ENCODE data around the gene HES2. TPM values are rescaled to one million over a fixed set of nuclear protein-coding genes. Genes with fewer than 3 reads are reported as not detected.
A peak's percentile ranks its signal among the peaks of the same experiment; 100 is the strongest.
"Not testable (repeated sequence)": the region's sequence is repeated elsewhere in the genome, so short reads cannot be mapped to it uniquely, and the experiment has no call there.

HES2 gene
- total and polyA plus RNA-seq, 11 donors, result 0.04 to 0.14 (median 0.12) TPM; not detected in 8

DNA sequence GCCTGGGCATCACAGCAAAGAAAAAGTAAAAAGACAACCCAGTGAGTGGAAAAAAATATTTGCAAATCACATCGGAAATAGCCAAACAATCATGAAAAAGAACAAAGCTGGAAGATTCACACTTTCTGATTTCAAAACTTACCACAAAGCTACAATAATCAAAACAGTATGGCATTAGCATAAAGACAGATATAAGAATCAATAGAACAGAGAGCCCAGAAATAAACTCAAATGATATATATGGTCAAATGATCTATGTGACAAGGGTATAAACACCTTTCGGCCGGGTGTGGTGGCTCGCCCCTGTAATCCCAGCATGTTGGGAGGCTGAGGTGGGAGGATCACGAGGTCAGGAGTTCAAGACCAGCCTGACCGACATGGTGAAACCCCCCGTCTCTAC, 39.7 kb downstream of the HES2 start:
- Histone ChIP-seq H3K36me3 (no peaks in the 10 kb centered on the region), H3K27me3 (no peaks in the 10 kb centered on the region), H3K9me3 (peaks cover 0 to 12% (median 0%) of the 10 kb centered on the region in 12 donors), H3K4me3 (no peak overlapping the region), H3K4me1 (peaks cover 0 to 3% (median 0%) of the 10 kb centered on the region in 12 donors), H3K27ac (no peak overlapping the region)
- 92 to 97% (median 96%) methylated on average over 7 of the region's 7 CpGs for WGBS, 4 donors
- no peak for ATAC-seq
- intact Hi-C loops (cut with DNase I), result no loop called here
- no peak for TF ChIP-seq POLR2A (IDR thresholded peaks at IDR 0.05)
- TF ChIP-seq, protein P1, sequence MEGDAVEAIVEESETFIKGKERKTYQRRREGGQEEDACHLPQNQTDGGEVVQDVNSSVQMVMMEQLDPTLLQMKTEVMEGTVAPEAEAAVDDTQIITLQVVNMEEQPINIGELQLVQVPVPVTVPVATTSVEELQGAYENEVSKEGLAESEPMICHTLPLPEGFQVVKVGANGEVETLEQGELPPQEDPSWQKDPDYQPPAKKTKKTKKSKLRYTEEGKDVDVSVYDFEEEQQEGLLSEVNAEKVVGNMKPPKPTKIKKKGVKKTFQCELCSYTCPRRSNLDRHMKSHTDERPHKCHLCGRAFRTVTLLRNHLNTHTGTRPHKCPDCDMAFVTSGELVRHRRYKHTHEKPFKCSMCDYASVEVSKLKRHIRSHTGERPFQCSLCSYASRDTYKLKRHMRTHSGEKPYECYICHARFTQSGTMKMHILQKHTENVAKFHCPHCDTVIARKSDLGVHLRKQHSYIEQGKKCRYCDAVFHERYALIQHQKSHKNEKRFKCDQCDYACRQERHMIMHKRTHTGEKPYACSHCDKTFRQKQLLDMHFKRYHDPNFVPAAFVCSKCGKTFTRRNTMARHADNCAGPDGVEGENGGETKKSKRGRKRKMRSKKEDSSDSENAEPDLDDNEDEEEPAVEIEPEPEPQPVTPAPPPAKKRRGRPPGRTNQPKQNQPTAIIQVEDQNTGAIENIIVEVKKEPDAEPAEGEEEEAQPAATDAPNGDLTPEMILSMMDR (IDR thresholded peaks at IDR 0.05), result no peak
- DNase-seq, result no peak

DNA sequence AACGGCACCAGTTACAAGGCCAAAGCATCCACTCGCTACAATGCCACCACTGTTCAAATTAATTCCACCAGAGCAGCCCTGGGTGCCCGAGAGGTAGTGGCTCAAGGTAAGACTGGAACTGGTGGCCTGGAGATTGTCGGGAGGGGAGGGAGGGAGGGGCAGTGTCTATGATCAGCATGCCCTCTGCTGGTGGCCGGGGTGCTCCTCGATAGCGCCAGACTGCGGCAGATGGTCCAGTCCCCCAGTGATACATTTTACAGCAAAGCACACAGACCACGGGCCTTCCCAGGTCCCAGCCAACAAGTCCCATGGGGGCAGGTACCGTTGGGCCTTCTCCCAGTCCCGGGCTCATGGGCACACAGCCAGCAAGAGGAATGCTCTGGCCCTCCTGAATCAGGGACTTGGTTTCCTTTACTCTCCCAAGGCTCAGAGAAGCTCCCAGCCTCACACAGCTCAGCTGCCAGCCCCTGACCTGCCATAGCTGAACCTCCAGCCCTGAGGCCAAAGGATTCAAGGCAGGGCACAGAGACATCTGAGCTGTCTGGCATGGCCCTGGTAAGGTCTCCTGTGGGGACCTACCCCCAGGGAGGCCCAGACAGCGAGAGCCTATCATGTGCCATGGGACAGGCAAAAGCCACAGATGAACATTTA, 41.5 kb downstream of the HES2 start:
- 52 to 71% (median 68%) methylated on average over 12 of the region's 12 CpGs for WGBS, 4 donors

DNA sequence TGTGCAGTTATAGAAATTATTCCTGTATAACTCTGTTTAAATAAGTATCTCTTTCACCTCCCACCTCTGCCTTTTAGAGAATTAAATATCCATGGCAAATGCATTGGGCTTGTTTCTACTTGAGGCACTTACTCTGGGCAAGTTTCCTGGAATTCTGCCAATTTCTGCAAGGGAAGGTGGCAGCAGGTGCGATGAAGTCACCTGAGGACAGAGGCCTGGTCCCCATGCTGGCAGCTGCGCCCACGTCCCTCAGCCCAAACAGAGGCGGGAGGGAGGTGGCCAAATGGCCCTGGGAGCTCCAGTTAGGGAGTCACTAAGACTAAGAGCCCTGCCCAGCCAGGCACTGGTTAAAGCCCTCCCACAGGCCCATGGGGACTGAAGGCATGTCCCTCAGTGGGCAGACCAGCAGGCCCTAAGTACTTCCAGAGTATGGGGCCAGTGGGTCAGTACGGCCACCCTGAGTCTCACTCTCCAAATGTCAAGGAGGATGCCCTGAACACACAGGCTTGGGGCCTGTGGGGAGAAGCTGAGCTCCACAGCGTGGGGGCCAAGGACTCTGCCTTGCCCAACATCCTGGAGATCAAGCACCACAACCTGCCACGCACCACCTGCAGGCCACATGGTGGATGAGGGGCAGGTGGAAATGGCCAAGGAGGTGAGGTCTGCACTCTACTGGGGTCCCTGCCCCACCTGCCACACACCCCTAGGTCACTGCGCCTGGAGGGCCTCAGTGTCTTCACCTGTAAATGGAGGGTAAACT, 45.6 kb downstream of the HES2 start:
- H3K4me3 ChIP-seq, result no peak overlapping the region
- WGBS, 4 donors, result 81 to 89% (median 86%) methylated on average over 7 to 8 of the region's 8 CpGs
- ATAC-seq, result peak in 1 of 4 donors; percentile 31
- H3K27me3 ChIP-seq, result no peaks in the 10 kb centered on the region
- intact Hi-C loops (cut with DNase I), result no loop called here
- no peaks in the 10 kb centered on the region for H3K36me3 ChIP-seq
- H3K27ac ChIP-seq, result no peak overlapping the region
- DNase-seq, result no peak
- H3K4me1 ChIP-seq, result no peaks in the 10 kb centered on the region
- TF ChIP-seq POLR2A (IDR thresholded peaks at IDR 0.05), result no peak
- TF ChIP-seq, protein P1 (IDR thresholded peaks at IDR 0.05), result no peak
- H3K9me3 ChIP-seq, result no peaks in the 10 kb centered on the region

More for the DNA sequence above, 41.5 kb downstream of the HES2 start:
- ATAC-seq, result peak in 1 of 4 donors; percentile 22
- Histone ChIP-seq H3K4me3 (no peak overlapping the region), H3K27ac (no peak overlapping the region), H3K27me3 (no peaks in the 10 kb centered on the region), H3K9me3 (peaks cover 0 to 7% (median 0%) of the 10 kb centered on the region in 12 donors), H3K4me1 (no peaks in the 10 kb centered on the region), H3K36me3 (no peaks in the 10 kb centered on the region)
- intact Hi-C loops (cut with DNase I), result no loop called here
- DNase-seq, result peak in 1 of 5 donors; percentile 30
- TF ChIP-seq, protein P1 (IDR thresholded peaks at IDR 0.05), result peak in 1 of 12 donors; percentile 5
- TF ChIP-seq POLR2A (IDR thresholded peaks at IDR 0.05), result no peak

DNA sequence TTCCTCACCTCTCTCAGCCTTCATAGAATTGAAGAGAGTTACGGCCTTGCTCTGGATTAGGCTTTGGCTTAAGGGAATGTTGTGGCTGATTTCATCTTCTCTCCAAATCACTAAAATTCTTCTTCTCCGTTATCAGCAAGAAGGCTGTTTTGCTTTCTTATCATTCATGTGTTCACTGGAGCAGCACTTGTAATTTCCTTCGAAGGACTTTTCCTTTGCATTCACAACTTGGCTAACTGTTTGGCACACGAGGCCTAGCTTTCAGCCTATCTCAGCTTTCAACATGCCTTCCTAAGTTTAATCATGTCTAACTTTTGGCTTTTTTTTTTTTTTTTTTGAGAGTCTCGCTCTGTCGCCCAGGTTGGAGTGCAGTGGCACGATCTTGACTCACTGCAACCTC, 47.5 kb downstream of the HES2 start:
- H3K9me3 ChIP-seq; H3K4me1 ChIP-seq; DNase-seq; H3K27ac ChIP-seq; H3K27me3 ChIP-seq; intact Hi-C loops (cut with DNase I); H3K4me3 ChIP-seq; ATAC-seq; H3K36me3 ChIP-seq: not testable (repeated sequence)
- WGBS, 4 donors, result 84 to 88% (median 84%) methylated on average over 7 of the region's 7 CpGs

Measured in heart left ventricle (tissue), 16 donors.